DMS153 treated with DMSO at 0.1 percent for 48 hours (cell line): ENCODE results near the gene SPINT2.
A peak's percentile ranks its signal among the peaks of the same experiment; 100 is the strongest.
"Not testable (repeated sequence)": the region's sequence is repeated elsewhere in the genome, so short reads cannot be mapped to it uniquely, and the experiment has no call there.

Source experiments
- DNase-seq: peaks from one replicate; lab custom pipeline; 2025; ENCODE audit not compliant: unreplicated experiment; lab: John Stamatoyannopoulos, UW

SPINT2 gene, protein sequence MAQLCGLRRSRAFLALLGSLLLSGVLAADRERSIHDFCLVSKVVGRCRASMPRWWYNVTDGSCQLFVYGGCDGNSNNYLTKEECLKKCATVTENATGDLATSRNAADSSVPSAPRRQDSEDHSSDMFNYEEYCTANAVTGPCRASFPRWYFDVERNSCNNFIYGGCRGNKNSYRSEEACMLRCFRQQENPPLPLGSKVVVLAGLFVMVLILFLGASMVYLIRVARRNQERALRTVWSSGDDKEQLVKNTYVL

DNA sequence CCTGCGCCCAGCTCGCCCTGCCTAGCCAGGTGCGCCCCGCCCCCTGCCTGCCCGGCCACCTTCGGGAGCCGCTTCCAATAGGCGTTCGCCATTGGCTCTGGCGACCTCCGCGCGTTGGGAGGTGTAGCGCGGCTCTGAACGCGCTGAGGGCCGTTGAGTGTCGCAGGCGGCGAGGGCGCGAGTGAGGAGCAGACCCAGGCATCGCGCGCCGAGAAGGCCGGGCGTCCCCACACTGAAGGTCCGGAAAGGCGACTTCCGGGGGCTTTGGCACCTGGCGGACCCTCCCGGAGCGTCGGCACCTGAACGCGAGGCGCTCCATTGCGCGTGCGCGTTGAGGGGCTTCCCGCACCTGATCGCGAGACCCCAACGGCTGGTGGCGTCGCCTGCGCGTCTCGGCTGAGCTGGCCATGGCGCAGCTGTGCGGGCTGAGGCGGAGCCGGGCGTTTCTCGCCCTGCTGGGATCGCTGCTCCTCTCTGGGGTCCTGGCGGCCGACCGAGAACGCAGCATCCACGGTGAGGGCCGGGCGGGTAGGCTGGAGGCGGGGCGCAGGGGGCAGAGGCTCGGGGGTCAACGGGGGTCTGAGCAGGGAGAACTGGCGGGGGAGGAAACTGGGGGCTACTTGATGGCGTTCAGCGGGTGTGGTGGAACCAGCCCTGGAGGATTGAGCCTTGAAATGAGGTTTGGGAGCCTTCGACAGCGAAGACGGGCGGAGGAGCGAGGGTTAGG lies at the start of gene SPINT2:
SPINT2 (plus strand) TSS at position 88 of the 727 bp plus-strand sequence; CDS start at position 408, 320 bp downstream.
- no peak for DNase-seq

DNA sequence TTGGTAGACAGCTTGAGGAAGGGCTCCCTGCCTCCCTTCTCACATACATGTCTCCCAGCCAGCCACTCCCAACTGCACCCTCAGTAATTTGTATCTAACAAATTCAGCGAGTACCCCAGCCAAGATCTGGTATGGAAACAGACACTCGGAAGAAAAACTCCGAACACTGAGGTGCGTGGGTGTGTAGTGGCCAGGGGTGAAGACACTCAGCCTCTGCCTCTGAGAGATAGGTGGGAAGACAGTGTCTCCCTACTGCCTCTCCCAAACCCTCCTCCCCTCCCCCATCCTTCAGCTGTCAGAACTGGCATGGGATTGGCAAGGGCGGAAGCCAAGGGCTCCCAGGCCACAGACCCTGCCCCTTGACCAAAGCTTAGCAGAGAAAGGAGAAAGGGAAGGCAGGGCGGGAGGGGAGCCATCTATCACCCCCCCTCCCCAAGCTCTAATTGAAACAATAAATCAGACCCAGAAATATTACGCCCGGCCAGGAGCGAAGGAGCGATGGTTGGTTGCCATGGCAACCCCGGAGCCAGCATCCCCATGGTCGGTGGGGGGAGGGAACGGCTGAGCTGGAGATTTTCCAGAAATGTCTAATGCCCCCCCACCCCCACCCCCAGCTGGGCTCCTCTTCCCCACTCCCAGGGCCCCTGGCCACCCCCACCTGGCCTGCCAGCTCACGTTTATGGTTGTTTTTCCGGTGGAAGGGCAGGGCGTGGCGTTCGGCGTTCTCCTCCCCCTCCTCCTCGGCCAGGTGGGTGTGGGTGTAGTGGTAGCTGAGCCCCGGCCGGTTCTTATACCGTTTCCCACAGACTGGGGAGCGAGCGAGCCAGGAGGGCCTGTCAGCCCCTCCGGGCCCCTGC lies 47.4 kb upstream of the SPINT2 start:
- no peak for DNase-seq

DNA sequence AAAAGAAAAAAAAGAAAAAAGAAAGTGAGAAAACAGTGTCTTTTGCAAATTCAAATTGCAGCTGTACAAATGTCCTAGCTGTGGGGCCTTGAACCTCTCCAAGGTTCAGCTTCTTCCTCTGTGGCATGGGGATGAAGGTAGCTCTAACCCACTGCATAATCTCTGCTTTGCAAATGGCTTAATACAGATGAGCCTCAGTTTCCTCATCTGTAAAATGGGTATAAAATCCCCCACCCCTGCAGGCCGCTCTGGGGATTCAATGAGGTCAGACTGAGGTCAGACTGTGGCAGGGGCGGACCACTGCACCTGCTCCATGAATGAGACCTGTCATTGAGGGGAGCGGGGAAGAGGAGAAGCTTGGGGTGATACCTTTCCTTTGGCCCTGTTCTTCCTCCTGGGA lies 46.2 kb upstream of the SPINT2 start:
- DNase-seq: no peak

DNA sequence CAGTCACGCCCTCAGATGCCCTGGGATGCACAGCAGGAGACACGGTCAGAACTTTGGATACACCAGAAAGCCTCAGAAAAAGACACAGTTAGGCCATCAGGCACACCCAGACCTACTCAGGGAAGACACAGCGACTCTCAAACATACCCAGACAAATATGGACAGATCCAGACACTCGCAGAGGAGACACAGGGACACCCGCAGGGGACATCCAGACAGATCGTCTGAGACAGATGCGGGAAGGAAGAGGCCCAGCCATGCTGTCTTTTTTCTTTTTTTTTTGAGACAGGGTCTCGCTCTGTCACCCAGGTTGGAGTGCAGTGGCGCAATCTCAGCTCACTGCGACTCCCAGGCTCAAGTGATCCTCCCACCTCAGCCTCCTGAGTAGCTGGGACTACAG lies 45.2 kb upstream of the SPINT2 start:
- no peak for DNase-seq

DNA sequence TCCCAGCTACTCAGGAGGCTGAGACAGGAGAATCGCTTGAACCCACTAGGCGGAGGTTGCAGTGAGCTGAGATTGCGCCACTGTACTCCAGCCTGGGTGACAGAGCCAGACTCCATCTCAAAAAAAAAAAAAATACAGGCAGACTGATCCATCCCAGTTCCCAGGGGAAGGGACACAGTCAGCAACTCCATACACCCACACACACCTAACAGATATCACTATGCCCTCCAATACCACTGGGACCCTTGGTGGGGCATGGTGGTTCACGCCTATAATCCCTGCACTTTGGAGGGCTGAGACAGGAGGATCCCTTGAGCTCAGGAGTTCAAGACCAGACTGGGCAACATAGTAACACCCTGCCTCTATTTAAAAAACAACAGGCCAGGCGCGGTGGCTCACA lies 43.0 kb upstream of the SPINT2 start:
- no peak for DNase-seq

DNA sequence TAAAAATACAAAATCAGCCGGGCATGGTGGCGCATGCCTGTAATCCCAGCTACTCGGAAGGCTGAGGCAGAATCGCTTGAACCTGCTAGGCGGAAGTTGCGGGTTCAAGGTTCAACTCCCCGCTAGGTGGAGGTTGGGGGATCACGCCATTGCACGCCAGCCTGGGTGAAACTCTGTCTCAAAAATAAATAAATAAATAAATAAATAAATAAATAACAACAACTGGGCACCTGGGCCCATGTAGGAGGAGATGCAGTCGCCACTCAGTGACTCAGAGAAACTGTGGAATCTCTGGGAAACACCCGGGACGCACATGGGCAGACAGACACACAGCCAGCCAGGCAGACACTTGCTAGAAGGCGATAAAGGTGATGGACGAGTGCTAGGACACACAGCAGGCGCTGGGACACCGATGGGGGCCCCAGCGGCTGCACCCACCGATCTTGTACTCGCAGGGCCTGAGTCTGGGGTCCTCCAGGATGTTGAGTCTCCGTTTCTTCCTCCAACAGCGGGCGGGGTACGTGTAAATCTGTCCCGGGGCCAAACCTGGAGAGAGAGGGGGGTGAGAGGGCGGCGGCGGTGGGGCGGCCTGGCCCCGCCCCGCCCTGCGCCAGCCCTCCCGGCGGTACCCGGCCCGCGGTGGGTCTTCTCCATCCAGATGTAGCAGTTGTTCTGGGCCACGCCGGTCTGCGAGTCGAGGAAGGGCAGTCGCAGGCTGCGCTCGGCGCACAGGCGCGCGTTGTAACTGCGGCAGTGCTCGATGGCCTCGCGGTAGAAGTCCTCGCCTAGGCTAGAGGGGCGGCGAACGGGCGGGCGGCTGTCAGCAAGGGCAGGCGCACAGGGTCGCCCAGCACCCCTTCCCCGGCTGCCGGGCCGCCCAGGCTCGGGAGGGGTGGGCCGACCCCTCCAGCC lies 42.2 kb upstream of the SPINT2 start:
- DNase-seq: no peak

DNA sequence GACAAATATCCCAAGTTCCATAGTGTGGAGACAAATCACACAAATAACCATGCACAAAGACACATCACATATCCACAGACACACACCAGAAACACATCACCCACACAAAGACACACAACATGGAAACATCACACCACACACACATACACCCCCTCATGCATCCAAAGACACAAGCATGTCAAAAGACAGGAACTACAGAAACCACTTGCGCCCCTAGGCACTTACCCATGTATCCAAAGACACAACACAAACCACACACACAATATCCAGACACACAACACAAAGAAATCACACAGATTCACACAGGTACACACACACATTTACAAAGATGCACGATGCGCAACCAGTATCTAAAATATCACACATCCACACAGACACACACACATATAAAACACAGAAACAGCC lies 41.3 kb upstream of the SPINT2 start:
- DNase-seq: no peak

DNA sequence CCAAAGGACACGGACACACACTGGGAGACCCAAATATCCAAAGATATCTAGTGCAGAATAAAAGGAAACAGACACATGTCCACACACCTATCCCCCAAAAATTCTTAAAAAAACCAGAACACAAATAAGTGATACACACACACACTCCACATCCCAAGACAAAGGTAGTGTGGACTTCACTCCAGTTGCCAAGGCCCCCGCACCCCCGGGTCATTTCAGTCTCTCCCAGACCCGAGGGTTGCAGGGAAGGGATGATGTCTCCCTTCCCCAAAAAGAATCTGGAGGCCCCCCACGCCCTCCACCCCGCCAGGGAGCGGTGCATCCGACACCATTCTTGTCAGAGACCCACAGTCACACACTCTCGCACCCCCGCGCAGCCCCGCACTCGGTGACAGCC lies 40.8 kb upstream of the SPINT2 start:
- no peak for DNase-seq

DNA sequence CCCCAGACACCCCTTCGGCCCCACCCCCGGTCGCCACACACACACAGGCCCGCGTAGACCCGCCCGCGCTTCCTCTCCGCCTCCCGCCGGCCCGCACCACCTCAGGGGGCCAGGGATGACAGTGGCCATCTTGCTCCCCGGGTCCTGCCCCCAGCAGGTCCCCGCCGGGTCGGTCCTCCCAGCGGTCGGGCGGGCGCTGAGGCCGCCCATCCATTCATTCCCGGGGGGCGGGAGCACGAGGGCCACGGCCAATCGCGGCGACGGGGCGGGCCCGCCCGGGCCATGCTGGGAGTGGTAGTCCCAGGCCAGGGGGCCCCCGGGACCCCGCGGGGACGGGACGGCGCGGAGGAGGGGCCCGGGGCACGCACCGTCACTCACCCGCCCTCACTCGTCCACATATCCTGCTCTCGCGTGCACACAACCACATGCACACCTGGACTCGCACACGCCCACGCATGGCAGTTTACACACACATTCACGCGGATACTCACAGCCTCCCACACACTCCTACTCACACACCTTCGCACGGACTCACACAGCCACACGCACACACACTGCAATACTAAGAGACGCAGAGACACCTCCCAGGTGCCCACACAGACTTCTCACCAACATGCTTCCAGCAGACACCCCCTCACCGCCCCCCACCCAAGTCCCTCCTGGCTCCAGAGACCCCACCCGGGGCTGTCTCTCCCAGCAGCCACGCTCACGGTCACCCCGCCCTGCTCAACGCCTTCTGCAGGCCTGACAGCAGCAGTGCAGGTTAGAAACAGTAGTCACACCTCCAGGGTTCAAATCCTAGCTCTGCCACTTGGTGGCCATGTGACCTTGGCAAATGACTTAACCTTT lies 40.1 kb upstream of the SPINT2 start, which contains the start of gene DPF1:
DPF1 (minus strand) TSS at position 209 of the 849 bp plus-strand sequence; CDS start at position 129, 80 bp downstream.
- peak; percentile 51 for DNase-seq

DNA sequence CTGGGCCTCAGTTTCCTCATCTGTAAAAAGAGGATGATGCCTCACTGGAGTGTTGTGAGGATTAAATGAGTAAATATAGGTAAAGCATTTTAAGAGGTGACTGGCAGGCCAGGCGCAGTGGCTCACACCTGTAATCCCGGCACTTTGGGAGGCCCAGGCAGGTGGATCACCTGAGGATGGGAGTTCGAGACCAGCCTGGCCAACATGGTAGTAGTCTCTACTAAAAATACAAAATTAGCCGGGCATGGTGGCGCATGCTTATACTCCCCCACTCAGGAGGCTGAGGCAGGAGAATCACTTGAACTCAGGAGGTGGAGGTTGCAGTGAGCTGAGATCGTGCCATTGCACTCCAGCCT lies 39.5 kb upstream of the SPINT2 start:
- DNase-seq: not testable (repeated sequence)

DNA sequence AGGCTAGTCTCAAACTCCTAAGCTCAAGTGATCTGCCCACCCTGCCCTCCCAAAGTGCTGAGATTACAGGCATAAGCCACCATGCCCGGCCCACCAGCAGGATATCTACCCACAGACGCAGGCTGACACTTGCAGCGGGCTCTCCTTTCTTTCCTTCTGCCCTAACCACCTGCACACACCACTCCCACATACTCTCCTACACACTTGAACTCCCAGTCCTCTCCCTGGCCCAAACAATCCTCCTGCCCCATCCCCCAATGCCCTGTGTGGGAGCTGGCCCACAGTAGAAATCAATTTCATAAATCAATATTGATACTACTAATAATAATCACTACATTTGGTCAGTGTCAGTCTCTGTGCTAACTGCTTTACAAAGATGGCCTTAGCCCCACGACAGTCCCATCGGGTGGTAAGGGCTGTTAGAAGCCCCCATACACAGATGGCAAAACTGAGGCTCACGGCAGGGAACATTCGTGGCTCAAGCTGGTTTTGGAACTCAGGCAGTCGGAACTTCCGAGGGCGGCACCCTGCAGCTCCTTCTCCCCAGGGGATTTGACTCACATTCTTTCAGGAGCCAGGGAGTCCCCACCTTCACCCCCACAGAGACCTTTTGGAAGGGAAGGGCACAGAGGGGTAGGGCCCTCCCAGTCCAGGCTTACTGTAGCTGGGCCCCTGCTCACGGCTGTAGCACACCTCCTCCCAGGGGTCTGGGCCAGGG lies 36.9 kb upstream of the SPINT2 start:
- DNase-seq: no peak

DNA sequence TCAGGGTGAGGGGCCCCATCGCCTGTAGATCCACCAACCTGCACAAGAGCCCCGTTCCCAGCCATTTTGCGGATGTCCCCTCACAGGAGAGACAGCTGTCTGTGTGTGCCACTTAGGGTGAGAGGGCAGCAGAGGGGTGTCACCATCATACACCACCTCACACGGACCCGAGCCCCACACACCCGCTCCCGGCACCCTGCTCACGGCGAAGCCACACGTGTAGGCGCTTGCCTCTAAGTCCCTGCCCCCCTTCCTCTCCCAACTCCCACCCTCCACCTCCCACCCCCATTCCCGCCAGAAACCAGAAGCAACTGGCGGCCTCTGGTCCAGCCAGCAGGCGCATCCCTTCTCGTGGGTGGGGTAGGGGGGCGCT lies 36.4 kb upstream of the SPINT2 start:
- no peak for DNase-seq

DNA sequence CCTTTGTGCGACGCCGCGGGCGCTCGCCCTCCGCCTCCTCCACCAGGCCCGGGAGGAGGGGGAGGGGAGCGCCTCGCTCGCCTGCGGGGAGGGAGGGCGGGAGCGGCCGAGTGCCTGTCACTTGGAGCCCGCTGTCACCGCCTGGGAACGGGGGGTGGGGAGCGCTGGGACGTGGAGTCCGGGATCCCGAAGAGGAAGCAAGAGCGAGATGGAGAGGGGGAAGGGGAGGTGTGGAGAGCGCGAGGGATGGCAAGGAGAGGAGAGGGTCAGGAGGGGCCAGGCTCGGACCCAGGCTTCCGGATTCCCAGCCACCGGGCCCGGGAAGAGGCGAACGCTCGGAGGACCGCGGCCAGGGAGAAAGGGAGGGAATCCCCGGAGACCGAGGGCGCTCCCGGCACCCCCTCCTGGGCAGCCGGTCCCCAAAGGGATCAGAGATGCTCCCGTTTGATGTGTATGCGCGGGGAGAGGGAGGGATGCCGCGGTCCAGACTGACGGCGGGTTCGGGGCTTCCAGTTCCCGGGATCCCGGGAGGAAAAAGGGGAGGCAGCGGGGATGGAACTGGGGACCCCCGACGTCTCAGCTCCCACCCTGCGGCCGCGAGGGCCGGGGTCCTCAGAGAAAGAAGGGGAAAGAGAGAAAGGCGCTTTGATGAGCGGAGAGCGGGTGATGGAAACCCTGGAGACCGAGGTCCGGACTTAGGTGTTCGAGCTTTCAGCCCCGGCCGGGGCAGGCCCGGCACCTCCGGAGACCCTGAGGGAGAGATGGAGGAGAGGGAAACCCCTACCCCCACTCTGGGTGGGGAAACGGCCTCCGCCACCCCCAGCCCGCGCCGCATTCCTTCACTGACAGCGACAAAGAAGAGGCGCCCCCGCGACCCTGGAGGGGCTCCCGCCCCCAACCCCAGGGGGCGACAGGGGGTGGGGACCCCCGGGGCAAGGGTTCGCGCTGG lies 35.6 kb upstream of the SPINT2 start:
- no peak for DNase-seq

DNA sequence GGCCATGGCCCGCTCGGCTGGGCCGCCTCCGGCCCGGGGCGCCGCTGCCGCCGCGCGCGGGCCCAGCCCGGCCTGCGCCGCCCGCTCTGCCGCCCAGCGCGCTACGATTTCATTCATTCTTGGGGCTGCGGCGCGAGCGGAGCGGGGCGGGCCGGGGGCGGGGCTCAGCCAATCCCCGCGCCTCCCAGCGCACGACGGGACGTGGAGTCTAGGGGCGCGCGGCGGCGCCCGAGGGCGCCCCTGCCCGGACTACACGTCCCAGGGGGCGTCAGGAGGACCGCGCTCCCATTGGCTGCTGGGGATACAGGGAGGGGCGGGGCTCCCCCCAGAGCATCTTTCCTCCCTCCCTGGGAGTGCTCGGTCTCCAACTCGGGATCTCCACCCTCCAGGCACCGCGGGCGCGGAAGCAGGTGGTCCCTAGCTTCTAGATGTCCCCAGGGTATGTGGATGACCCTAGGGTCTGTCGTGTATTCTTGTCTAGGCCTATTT lies 34.7 kb upstream of the SPINT2 start:
- DNase-seq: peak; percentile 93

DNA sequence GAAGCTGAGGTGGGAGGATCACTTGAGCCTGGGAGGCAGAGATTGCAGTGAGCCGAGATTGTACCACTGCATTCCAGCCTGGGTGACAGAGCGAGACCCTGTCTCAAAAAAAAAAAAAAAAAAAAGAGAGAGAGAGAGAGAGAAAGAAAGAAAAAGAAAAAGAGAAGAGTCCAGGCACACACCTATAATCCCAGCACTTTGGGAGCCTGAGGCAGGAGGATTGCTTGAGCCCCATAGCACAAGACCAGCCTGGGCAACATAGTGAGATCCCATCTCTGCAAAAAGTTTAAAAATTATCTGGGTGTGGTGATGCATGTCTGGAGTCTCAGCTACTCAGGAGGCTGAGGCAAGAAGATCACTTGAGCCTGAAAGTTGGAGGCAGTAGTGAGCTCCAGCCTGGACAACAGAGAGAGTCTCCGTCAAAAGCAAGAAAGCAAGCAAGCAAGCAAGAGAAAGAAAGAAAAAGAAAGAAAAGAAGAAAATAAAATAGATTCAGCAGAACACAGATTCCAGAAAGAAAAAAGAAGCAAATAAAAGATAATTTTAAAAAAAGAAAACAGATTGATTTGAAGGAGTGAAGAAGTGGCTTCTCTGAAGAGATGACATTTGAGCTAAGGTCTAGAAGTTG lies 33.8 kb upstream of the SPINT2 start:
- not testable (repeated sequence) for DNase-seq

DNA sequence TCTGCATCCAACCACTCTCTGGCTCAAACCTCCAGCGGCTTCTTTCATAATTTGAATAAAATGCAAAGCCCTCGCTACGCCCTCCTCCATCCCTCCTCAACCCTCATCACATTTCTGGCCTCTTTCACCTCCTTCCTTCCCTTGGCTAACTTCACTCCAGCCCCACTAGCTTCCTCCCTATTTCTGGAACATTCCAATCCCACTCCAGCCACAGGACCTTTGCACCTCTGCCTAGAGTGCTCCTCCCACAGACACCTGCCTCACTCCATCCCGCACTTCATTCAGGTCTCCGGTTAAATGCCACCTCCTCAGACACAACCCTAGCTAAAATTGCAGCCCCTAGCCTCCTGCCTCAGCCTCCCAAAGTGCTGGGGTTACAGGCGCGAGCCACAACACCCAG lies 32.5 kb upstream of the SPINT2 start:
- DNase-seq: no peak

DNA sequence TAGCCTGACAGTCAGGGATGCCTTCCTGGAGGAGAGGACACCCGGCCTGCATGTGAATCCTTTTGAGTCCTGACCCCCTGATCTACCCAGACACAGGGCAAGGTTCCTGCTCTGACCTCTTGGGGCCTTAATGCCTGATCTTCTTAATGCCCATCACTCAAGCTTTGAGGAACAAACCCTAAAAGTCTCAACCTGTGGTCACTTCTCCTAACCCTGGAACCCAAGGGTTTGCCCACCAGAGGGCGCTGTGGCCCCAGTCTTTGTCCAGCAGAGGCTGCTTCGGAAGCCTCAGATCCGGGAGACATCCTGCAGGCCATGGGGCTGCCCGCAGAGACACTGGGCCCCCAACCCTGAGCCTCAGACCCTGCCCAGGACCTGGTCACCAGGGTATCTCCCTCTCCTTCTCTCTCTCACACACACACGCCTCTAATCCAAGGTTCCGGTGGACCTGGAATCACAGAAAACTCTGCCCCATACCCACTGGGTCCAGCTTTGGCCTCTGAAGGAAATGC lies 30.6 kb upstream of the SPINT2 start:
- DNase-seq: peak; percentile 21
